Measurements from ENCODE around the gene CRACR2A.

The CRACR2A gene

GRCh38 chr12:3752096-3752709, 706 bp downstream of the CRACR2A start:
- peak; percentile 24 to 55 (median 44) for DNase-seq (ENCODE audit: low read depth in 3 of 3)

DNA sequence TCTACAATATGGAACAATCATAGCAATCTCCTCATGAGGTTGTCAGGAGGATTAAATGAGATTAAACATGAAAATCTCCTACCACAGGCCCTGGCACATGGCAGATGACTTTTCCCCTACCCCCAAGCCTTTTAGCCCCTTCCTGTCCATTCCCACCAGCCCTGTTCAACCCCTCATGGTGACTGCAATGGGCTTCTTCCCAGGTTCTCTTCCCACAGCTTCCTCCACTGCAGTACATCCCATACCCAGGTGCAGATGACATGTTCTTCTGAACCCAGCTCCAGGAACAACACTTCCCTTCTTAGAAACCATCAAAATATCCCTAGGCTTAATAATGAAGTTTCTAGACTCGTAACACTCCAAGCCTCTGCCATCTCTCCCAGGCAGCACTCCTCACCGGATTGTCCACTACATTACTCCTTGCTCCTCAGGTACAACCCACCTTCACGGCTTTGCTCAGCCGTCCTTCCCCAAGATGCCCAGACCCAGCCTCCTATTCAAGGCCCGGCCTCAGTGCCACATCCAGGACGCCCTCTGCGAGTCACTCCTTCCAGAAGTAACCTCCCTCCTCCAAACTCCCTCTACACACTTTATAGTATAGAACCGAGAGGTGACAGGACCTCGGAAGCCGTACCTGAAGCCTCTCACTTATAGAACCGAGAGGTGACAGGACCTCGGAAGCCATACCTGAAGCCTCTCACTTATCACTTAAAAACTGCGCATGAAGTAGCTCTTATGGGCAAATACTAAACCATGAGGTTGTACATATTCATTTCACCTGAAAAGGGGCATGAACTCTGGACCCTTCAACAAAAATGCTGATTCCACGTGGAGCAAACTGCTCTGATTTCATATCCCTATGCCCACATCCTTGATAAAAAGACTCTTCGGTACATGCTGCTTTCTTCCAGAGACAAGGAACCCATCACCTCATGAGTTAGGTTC, 1.5 kb downstream of the CRACR2A start:
- no peak for DNase-seq (ENCODE audit: low read depth in 3 of 3)

DNA sequence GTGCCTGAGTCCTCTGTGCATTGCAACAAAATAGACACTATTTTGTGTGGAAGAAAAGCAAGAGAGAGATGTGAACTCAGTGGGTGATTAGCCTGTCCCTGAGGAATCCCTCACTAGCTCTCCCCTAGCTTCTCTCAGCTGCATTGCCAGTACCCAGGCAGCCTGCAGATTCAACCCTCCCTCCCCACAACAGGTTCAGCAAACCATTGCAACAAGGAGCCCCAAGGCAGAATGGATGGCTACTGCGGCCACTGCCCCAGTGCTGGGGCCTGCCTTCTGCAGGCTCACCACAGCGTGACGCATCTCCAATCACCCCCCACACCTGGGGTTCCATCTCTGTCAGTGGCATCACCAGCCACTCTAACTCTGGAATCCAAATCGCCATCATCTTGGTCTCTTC, 2.3 kb downstream of the CRACR2A start:
- DNase-seq (ENCODE audit: low read depth in 3 of 3), result no peak

- no peak for DNase-seq (ENCODE audit: low read depth in 3 of 3)
Observed at GRCh38 chr12:3748620-3749019, 4.3 kb downstream of the CRACR2A start.

DNA sequence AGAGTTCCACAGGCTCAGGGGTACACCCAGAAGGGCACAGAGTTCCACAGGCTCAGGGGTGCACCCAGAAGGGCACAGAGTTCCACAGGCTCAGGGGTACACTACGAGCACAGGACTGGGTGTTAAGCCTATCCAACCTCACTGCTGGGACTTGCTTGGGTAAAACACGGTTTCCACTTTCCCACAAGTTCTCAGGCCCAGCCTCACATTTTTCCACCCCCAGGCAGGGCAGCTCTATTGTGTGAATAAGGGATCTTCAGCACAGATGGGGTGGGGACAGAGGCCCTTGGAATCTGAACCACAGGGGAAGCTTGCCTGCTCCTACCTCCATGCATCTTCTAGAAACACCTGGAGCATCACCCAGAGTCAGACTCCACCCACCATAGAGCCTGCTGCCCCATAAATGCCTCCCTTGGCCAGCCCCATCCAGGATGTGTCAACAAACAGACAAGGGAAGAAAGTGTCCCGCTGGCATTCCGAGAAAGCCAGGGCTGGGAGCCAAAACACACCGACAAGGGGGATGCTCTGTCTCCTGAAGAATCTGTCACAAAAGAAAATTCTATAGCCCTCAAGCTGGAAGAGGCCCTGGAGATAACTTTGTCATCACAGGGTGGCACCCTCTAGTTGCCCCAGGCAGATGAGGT, 4.8 kb downstream of the CRACR2A start:
- no peak for DNase-seq (ENCODE audit: low read depth in 3 of 3)

GRCh38 chr12:3747543-3747942, 5.4 kb downstream of the CRACR2A start:
- no peak for DNase-seq (ENCODE audit: low read depth in 3 of 3)

- no peak for DNase-seq (ENCODE audit: low read depth in 3 of 3)
Observed at GRCh38 chr12:3746758-3747157, 6.2 kb downstream of the CRACR2A start.

- DNase-seq (ENCODE audit: low read depth in 3 of 3), result no peak
Observed at GRCh38 chr12:3745152-3745551, 7.8 kb downstream of the CRACR2A start.

- DNase-seq (ENCODE audit: low read depth in 3 of 3), result no peak
Observed at GRCh38 chr12:3744229-3744901, 8.5 kb downstream of the CRACR2A start.

DNA sequence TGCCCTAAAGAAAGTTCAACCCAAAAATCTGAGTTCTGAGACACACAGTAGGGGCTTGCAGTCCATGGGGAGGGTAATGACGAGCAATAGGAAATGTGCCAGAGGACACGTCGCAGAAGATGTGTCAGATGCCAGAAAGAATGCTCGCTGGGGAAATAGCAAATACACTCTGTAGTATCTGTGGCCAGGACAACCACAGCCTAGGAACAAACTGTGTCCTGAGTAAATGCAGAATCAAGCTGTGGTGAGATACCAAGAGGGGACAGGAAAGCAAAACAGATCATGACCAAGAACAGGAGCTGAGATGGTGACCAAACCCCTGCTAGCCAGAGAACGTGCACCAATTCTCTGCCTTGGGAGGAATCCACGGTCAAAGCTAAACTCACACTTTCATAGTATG, 9.1 kb downstream of the CRACR2A start:
- DNase-seq (ENCODE audit: low read depth in 3 of 3), result no peak

- DNase-seq (ENCODE audit: low read depth in 3 of 3), result no peak
Observed at GRCh38 chr12:3741882-3742672, 10.8 kb downstream of the CRACR2A start.

- DNase-seq (ENCODE audit: low read depth in 3 of 3), result no peak
Observed at GRCh38 chr12:3740480-3741231, 12.3 kb downstream of the CRACR2A start.

- no peak for DNase-seq (ENCODE audit: low read depth in 3 of 3)
Observed at GRCh38 chr12:3735432-3735831, 17.5 kb downstream of the CRACR2A start.

DNA sequence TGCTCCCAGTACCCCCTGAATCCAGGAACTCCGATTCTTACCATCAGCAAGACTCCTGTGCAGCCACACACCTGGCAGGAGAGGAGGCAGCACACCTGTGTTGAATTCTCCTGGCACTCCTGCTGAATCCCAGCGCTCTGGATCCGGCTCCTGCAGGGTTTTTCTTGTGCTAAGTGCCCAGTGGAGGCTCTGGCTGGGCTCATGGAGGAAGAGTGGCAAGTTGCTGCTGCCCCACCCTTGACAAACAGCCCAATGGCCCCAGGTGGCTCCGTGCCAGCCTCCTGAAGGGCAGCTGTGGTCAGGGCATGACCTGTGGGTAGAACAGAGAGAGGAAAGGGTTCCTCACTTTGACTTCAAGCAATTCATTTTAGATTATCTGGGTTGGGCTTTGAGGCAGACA, 20.0 kb downstream of the CRACR2A start:
- no peak for DNase-seq (ENCODE audit: low read depth in 3 of 3)

DNA sequence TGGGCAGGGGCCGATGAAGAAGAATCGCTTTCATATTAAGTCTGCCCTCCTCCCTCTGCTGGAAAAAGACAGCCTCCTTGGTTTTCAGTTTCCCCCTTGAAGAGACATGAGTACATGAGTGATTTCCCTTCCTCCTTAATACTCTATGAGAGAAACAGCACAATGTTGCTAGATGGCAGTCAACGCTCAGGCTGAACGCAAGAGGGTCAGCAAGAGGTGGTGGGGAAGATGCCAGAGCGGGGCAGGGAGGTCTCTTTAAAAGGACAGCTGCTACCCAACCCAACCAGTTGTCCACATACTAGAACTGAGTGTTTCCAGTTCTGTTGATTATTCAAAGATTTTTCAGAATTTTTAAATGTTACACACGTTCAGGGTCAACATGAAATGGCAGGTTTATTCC, 22.8 kb downstream of the CRACR2A start:
- no peak for DNase-seq (ENCODE audit: low read depth in 3 of 3)

- DNase-seq (ENCODE audit: low read depth in 3 of 3), result no peak
Observed at GRCh38 chr12:3728686-3729085, 24.2 kb downstream of the CRACR2A start.

DNA sequence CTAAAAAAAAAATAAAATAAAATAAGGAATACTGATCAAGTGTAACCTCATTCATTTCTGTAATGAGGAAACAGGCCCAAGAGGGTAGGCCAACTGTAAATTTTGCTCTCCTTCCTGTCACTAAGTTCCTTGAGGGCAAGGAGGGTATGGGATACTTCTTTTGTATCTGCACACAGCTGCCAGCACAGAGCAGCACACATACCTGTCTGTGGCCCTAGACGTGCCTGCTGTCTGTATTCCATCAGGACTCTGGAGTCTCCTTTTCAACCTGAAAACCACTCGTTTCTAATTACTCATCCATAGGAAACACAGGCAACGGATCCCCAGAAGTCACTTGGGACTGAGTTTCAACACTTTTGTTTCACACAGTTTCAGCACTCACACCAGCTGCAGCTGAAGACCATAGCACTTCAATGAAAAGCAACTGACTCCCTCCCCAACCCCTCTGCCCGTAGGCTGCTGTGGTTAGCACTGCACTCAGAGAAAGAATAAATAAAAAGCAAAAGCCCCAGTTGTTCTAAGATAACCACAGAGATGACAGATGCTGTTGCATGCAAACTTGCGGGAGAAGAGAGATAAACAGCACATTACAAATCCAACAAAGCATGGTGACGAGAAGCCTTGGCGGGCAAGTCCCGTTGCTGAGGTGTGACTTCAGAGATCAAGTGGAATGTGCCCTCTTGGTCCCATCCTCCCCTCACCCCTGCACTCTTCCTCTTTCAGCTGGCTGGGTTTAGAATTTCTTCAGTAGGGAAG, 24.9 kb downstream of the CRACR2A start:
- no peak for DNase-seq (ENCODE audit: low read depth in 3 of 3)

DNA sequence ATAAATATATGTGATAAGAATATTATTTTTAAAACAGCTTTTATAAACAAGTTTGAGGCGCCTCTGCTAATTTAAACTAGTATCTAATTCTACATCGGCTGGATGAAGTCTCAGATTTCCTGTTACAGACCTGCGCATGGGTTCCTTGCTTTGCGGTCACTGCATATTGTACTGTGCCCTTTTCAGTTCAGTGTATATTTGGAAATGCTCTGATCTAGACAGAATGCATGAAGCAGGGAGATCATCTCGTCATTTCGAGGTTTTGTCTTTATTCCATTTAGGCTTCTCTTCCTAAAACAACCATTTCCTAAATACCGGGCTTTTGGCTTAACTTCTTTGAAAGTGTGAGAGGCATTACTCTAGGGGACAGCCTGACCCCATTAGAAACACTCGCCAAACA, 25.6 kb downstream of the CRACR2A start:
- DNase-seq (ENCODE audit: low read depth in 3 of 3), result no peak

- DNase-seq (ENCODE audit: low read depth in 3 of 3), result no peak
Observed at GRCh38 chr12:3726456-3726855, 26.5 kb downstream of the CRACR2A start.
